ENCODE measurements around the gene BIRC7.

BIRC7 gene

GRCh38 chr20:63284544-63284949 is 48.8 kb downstream of the BIRC7 start:
- no peak for DNase-seq

GRCh38 chr20:63284981-63285524 is 49.3 kb downstream of the BIRC7 start:
- DNase-seq: no peak

- no peak for DNase-seq
Measured at GRCh38 chr20:63285636-63286615, 50.2 kb downstream of the BIRC7 start.

- DNase-seq: no peak
Measured at GRCh38 chr20:63286781-63287696, 51.3 kb downstream of the BIRC7 start.

- no peak for DNase-seq
Measured at GRCh38 chr20:63287697-63288580, 52.2 kb downstream of the BIRC7 start.

GRCh38 chr20:63288581-63289251 is 53.0 kb downstream of the BIRC7 start:
- no peak for DNase-seq

- DNase-seq: no peak
Measured at GRCh38 chr20:63289311-63290135, 53.8 kb downstream of the BIRC7 start.
